NCI-H446 (cell line): ENCODE results near the gene GNG7.
A peak's percentile ranks its signal among the peaks of the same experiment; 100 is the strongest.
"Not testable (repeated sequence)": the region's sequence is repeated elsewhere in the genome, so short reads cannot be mapped to it uniquely, and the experiment has no call there.

Experiments
- DNase-seq, 2 experiments: peaks; one replicate each; lab custom pipeline; 2025; lab: John Stamatoyannopoulos, UW

The GNG7 gene

GRCh38 chr19:2641332-2641698, 61.2 kb downstream of the GNG7 start:
- no peak for DNase-seq

- no peak for DNase-seq
Observed at GRCh38 chr19:2640563-2641331, 61.7 kb downstream of the GNG7 start.

GRCh38 chr19:2639999-2640398, 62.5 kb downstream of the GNG7 start:
- no peak for DNase-seq

- no peak for DNase-seq
Observed at GRCh38 chr19:2638417-2638940, 64.0 kb downstream of the GNG7 start.

- peak in 1 of 2 experiments; percentile 45 for DNase-seq
Observed at GRCh38 chr19:2636897-2637683, 65.4 kb downstream of the GNG7 start.

GRCh38 chr19:2636141-2636896, 66.2 kb downstream of the GNG7 start:
- no peak for DNase-seq

- no peak for DNase-seq
Observed at GRCh38 chr19:2634960-2635359, 67.5 kb downstream of the GNG7 start.

- no peak for DNase-seq
Observed at GRCh38 chr19:2634228-2634951, 68.1 kb downstream of the GNG7 start.

- no peak for DNase-seq
Observed at GRCh38 chr19:2633693-2634075, 68.8 kb downstream of the GNG7 start.

GRCh38 chr19:2631213-2631821, 71.2 kb downstream of the GNG7 start:
- peak in 1 of 2 experiments; percentile 19 for DNase-seq

- DNase-seq: no peak
Observed at GRCh38 chr19:2630352-2631001, 72.0 kb downstream of the GNG7 start.

- no peak for DNase-seq
Observed at GRCh38 chr19:2629491-2630351, 72.8 kb downstream of the GNG7 start.

GRCh38 chr19:2628597-2628996, 73.9 kb downstream of the GNG7 start:
- no peak for DNase-seq

GRCh38 chr19:2627855-2628254, 74.6 kb downstream of the GNG7 start:
- DNase-seq: no peak

GRCh38 chr19:2627319-2627829, 75.1 kb downstream of the GNG7 start:
- DNase-seq: no peak

GRCh38 chr19:2625434-2625833, 77.1 kb downstream of the GNG7 start:
- DNase-seq: no peak

- DNase-seq: no peak
Observed at GRCh38 chr19:2624537-2625091, 77.9 kb downstream of the GNG7 start.

GRCh38 chr19:2623798-2624197, 78.7 kb downstream of the GNG7 start:
- no peak for DNase-seq

GRCh38 chr19:2622371-2622961, 80.0 kb downstream of the GNG7 start:
- DNase-seq: not testable (repeated sequence)
